H9 (cell line): ENCODE measurements around the gene CCDC92. TPM values are rescaled to one million over a fixed set of nuclear protein-coding genes. Genes with fewer than 3 reads are reported as not detected.
A peak's percentile ranks its signal among the peaks of the same experiment; 100 is the strongest.

Experiments
- DNase-seq: peaks from one replicate; pipeline ENCODE4 v3.0.0-alpha.2; 2017
- H2AFZ ChIP-seq: one replicate; pipeline ENCODE4 v1.6.1; 2013; ENCODE audit warnings: mild to moderate bottlenecking, low read length, control low read depth, moderate library complexity
- H2AK5ac ChIP-seq: 2 replicates; pipeline ENCODE4 v1.6.1; 2013; ENCODE audit warnings: low read length, control low read depth, mixed read lengths; ENCODE audit not compliant: insufficient read length
- H2BK120ac ChIP-seq: one replicate; pipeline ENCODE4 v1.6.1; 2013; ENCODE audit warnings: low read depth, mild to moderate bottlenecking, low read length, control low read depth, inconsistent platforms; ENCODE audit not compliant: poor library complexity, severe bottlenecking
- H2BK12ac ChIP-seq: 2 replicates; pipeline ENCODE4 v1.6.1; 2013; ENCODE audit warnings: low read length, control low read depth, mixed read lengths, low read depth; ENCODE audit not compliant: insufficient read length
- H2BK15ac ChIP-seq: 2 replicates; pipeline ENCODE4 v1.6.1; 2013; ENCODE audit warnings: low read depth, low read length, control low read depth
- H2BK20ac ChIP-seq: one replicate; pipeline ENCODE4 v1.6.1; 2013; ENCODE audit warnings: low read depth, mild to moderate bottlenecking, low read length, control low read depth, inconsistent platforms; ENCODE audit not compliant: poor library complexity, severe bottlenecking
- H2BK5ac ChIP-seq: 2 replicates; pipeline ENCODE4 v1.6.1; 2013; ENCODE audit warnings: low read length, control low read depth, mixed read lengths; ENCODE audit not compliant: insufficient read length
- H3K14ac ChIP-seq: 2 replicates; pipeline ENCODE4 v1.6.1; 2013; ENCODE audit warnings: low read length, control low read depth; ENCODE audit not compliant: insufficient read depth
- H3K18ac ChIP-seq: 2 replicates; pipeline ENCODE4 v1.6.1; 2013; ENCODE audit warnings: low read depth, mild to moderate bottlenecking, mixed read lengths, low read length, control low read depth; ENCODE audit not compliant: insufficient read length
- H3K23ac ChIP-seq: 2 replicates; pipeline ENCODE4 v1.6.1; 2013; ENCODE audit warnings: low read length, control low read depth, mixed read lengths, low read depth; ENCODE audit not compliant: insufficient read length
- H3K23me2 ChIP-seq: 2 replicates; pipeline ENCODE4 v1.6.1; 2013; ENCODE audit warnings: low read depth, mild to moderate bottlenecking, mixed read lengths, low read length, control low read depth; ENCODE audit not compliant: insufficient read length, poor library complexity, severe bottlenecking
- H3K27ac ChIP-seq: 2 replicates; pipeline ENCODE4 v1.5.1; 2013; ENCODE audit warnings: low read length, control low read depth, mixed read lengths, low read depth; ENCODE audit not compliant: insufficient read length
- H3K27me3 ChIP-seq: 2 replicates; pipeline ENCODE4 v1.6.1; 2013; ENCODE audit warnings: low read length, control low read depth, inconsistent platforms; ENCODE audit not compliant: insufficient read depth
- H3K4ac ChIP-seq: 2 replicates; pipeline ENCODE4 v1.6.1; 2013; ENCODE audit warnings: low read depth, mild to moderate bottlenecking, control low read depth, inconsistent platforms, low read length, moderate library complexity
- H3K4me1 ChIP-seq: 2 replicates; pipeline ENCODE4 v1.6.1; 2013; ENCODE audit warnings: low read length, control low read depth, inconsistent platforms; ENCODE audit not compliant: insufficient read depth
- H3K4me2 ChIP-seq: 2 replicates; pipeline ENCODE4 v1.6.1; 2013; ENCODE audit warnings: low read length, control low read depth, mixed read lengths; ENCODE audit not compliant: insufficient read length, insufficient read depth
- H3K56ac ChIP-seq: 2 replicates; pipeline ENCODE4 v1.6.1; 2013; ENCODE audit warnings: low read depth, mild to moderate bottlenecking, mixed read lengths, low read length, control low read depth; ENCODE audit not compliant: insufficient read length
- H3K79me1 ChIP-seq: 2 replicates; pipeline ENCODE4 v1.6.1; 2013; ENCODE audit warnings: low read depth, mild to moderate bottlenecking, moderate library complexity, low read length, control low read depth, inconsistent platforms; ENCODE audit not compliant: insufficient read depth, poor library complexity, severe bottlenecking
- H3K79me2 ChIP-seq: 2 replicates; pipeline ENCODE4 v1.6.1; 2013; ENCODE audit warnings: low read length, control low read depth, inconsistent platforms; ENCODE audit not compliant: insufficient read depth
- H3K9ac ChIP-seq: 2 replicates; pipeline ENCODE4 v1.6.1; 2013; ENCODE audit warnings: low read length, control low read depth, mixed read lengths; ENCODE audit not compliant: insufficient read length; ENCODE audit errors: extremely low read depth
- H3K9me3 ChIP-seq: one replicate; pipeline ENCODE4 v1.6.1; 2013; ENCODE audit warnings: low read depth, low read length, inconsistent platforms; ENCODE audit not compliant: control insufficient read depth
- H3T11ph ChIP-seq: one replicate; pipeline ENCODE4 v1.6.1; 2013; ENCODE audit warnings: mild to moderate bottlenecking, low read length, control low read depth, inconsistent platforms
- H4K20me1 ChIP-seq: one replicate; pipeline ENCODE4 v1.6.1; 2013; ENCODE audit not compliant: control insufficient read depth, insufficient read length, insufficient read depth
- H4K5ac ChIP-seq: 2 replicates; pipeline ENCODE4 v1.6.1; 2013; ENCODE audit warnings: low read depth, mild to moderate bottlenecking, mixed read lengths, low read length, control low read depth; ENCODE audit not compliant: insufficient read length
- H4K8ac ChIP-seq: replicated peaks from 2 replicates; pipeline ENCODE4 v1.6.1; 2013; ENCODE audit warnings: low read length, control low read depth, mixed read lengths, low read depth; ENCODE audit not compliant: insufficient read length
- H4K91ac ChIP-seq: 2 replicates; pipeline ENCODE4 v1.6.1; 2013; ENCODE audit warnings: low read depth, mild to moderate bottlenecking, moderate library complexity, mixed read lengths, low read length, control low read depth; ENCODE audit not compliant: insufficient read length
- H3K27ac Mint-ChIP-seq, 3 experiments: 2 replicates in 2 of 3; 3 replicates in 1 of 3; pipeline ENCODE4 v1.8.0; 2020 to 2021; ENCODE audit warnings: mixed read lengths in 3 of 3, mild to moderate bottlenecking in 1 of 3, moderate library complexity in 1 of 3
- H3K27me3 Mint-ChIP-seq: 2 replicates; pipeline ENCODE4 v1.8.0; 2021; ENCODE audit warnings: low read depth, mild to moderate bottlenecking, moderate library complexity, mixed read lengths
- H3K36me3 Mint-ChIP-seq, 3 experiments: 2 replicates in 2 of 3; 3 replicates in 1 of 3; pipeline ENCODE4 v1.8.0; 2020 to 2021; ENCODE audit warnings: low read depth in 3 of 3, mixed read lengths in 3 of 3; ENCODE audit not compliant: insufficient read depth in 1 of 3
- H3K4me1 Mint-ChIP-seq, 2 experiments: 2 replicates each; pipeline ENCODE4 v1.8.0; 2020; ENCODE audit warnings: mixed read lengths in 2 of 2
- H3K4me3 Mint-ChIP-seq, 2 experiments: 2 replicates in 1 of 2; 3 replicates in 1 of 2; pipeline ENCODE4 v1.8.0; 2020 to 2021; ENCODE audit warnings: mild to moderate bottlenecking in 2 of 2, mixed read lengths in 2 of 2, moderate library complexity in 1 of 2
- H3K9me3 Mint-ChIP-seq, 2 experiments: 2 replicates in 1 of 2; 3 replicates in 1 of 2; pipeline ENCODE4 v1.8.0; 2020; ENCODE audit warnings: mild to moderate bottlenecking in 2 of 2, mixed read lengths in 2 of 2, moderate library complexity in 1 of 2
- CTCF ChIP-seq: fragments of 200-600 bp; sonication (generic); conservative IDR thresholded peaks from 3 replicates; pipeline ENCODE4 v1.8.0; 2021; ENCODE audit warnings: antibody characterized with exemption, mild to moderate bottlenecking
- WGBS: extraction: QIAGEN DNeasy Blood & Tissue Kit; methylation state at CpG from one replicate; pipeline ENCODE4 v1.1.7; 2013; ENCODE audit warnings: missing lambda C conversion rate, low lambda C conversion rate, mixed read lengths; ENCODE audit not compliant: insufficient read length; ENCODE audit errors: extremely low coverage; 5-methylcytosine and 5-hydroxymethylcytosine counted together
- total RNA-seq: library from RNA; stranded (reverse); gene quantifications from 2 replicates; pipeline ENCODE4 v1.2.1, GENCODE V29; 2021

CCDC92 gene
- total RNA-seq, 1 experiment from 2014 or later: 1.3 TPM

- Histone ChIP-seq H3K23me2 (no peaks in the 10 kb centered on the region), H2AFZ (no peak overlapping the region), H3K27ac (no peak overlapping the region), H3K4me2 (no peak overlapping the region), H2BK12ac (no peak overlapping the region), H3K18ac (no peak overlapping the region), H3K14ac (no peak overlapping the region), H3K4me1 (no peaks in the 10 kb centered on the region), H4K5ac (no peak overlapping the region), H3K4ac (no peak overlapping the region), H3K9ac (no peak overlapping the region), H4K91ac (no peak overlapping the region), H4K8ac (no peak overlapping the region), H3K9me3 (no peaks in the 10 kb centered on the region), H3K56ac (no peak overlapping the region), H4K20me1 (no peaks in the 10 kb centered on the region), H2BK120ac (no peak overlapping the region), H3K27me3 (no peaks in the 10 kb centered on the region), H2BK15ac (no peak overlapping the region), H3T11ph (no peak overlapping the region), H3K79me2 (no peaks in the 10 kb centered on the region), H3K79me1 (no peaks in the 10 kb centered on the region), H2BK20ac (no peak overlapping the region), H2AK5ac (no peak overlapping the region), H2BK5ac (no peak overlapping the region), H3K23ac (no peak overlapping the region)
- TF ChIP-seq CTCF: no peak
- no peaks in the 10 kb centered on the region for H3K9me3 Mint-ChIP-seq
- peaks cover 14 to 22% (median 19%) of the 10 kb centered on the region in 3 experiments for H3K36me3 Mint-ChIP-seq
- no CpG with 5 or more reads among the region's 13 CpGs for WGBS
- H3K4me1 Mint-ChIP-seq: peaks cover 0 to 4% of the 10 kb centered on the region in 2 experiments; a peak in 1 of 4 replicates
- H3K27ac Mint-ChIP-seq: 0 out of 7 replicates have a peak overlapping the region, but pooled peaks of 2 of the 3 experiments have one; percentile 19 to 37
- no peak overlapping the region for H3K4me3 Mint-ChIP-seq
- no peaks in the 10 kb centered on the region for H3K27me3 Mint-ChIP-seq
- no peak for DNase-seq
Observed at GRCh38 chr12:124015494-124016461, 43.1 kb upstream of the CCDC92 start.
